ENCODE results near the gene OSBPL10.

DNA sequence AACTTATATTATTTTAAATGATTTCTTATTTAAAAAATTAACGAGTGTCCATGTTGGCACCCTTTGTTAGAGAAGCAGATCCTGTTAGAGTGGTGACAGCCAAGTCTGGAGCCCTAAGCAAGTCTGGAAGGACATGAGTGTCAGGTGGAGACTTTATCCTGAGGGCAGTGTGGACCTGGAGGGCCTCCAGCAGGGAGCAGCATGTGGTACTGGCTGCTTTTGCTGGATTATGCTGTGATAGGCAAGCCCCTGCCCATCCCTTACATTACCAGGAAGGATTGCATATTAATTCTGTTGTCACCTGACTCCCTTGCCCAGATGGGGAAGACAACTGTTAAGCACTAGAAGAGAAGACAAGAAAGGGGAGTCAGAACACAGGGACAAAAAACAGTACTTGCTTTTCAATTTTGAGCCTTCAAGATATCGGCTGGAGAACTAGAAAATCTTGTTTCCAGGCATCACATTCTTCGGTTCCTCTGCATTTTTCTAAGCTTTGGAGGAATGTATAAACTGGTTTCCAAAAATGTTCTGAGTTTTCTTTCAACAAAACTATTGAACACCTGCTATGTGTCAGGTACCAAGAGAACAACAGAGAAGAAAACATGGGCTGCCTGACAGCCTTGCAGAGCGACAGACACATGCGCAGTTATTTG, 23.2 kb upstream of the OSBPL10 start:
- TF ChIP-seq POLR2A (IDR thresholded peaks at IDR 0.05) (no peak), EP300 (IDR thresholded peaks at IDR 0.05) (no peak)
- TF ChIP-seq, protein P1, sequence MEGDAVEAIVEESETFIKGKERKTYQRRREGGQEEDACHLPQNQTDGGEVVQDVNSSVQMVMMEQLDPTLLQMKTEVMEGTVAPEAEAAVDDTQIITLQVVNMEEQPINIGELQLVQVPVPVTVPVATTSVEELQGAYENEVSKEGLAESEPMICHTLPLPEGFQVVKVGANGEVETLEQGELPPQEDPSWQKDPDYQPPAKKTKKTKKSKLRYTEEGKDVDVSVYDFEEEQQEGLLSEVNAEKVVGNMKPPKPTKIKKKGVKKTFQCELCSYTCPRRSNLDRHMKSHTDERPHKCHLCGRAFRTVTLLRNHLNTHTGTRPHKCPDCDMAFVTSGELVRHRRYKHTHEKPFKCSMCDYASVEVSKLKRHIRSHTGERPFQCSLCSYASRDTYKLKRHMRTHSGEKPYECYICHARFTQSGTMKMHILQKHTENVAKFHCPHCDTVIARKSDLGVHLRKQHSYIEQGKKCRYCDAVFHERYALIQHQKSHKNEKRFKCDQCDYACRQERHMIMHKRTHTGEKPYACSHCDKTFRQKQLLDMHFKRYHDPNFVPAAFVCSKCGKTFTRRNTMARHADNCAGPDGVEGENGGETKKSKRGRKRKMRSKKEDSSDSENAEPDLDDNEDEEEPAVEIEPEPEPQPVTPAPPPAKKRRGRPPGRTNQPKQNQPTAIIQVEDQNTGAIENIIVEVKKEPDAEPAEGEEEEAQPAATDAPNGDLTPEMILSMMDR (IDR thresholded peaks at IDR 0.05) = no peak
